Right lobe of liver (tissue), 6 donors: ENCODE results near the gene MAEA. TPM values are rescaled to one million over a fixed set of nuclear protein-coding genes. Genes with fewer than 3 reads are reported as not detected.

Experiments
- ATAC-seq, 4 donors: fragments of 200-7000 bp; cut with Tn5 transposase; one replicate each; pipeline ENCODE4 v1.9.1; 2020; ENCODE audit warnings: mild to moderate bottlenecking in 4 of 4, moderate library complexity in 4 of 4
- DNase-seq, 3 donors: peaks; one replicate each; pipeline ENCODE4 v3.0.0-alpha.2; 2020
- H3K27ac ChIP-seq, 3 donors: fragments of 200-600 bp; one replicate each; pipeline ENCODE4 v1.8.0; 2022
- H3K27me3 ChIP-seq, 2 donors: fragments of 200-600 bp; one replicate each; pipeline ENCODE4 v1.8.0; 2022
- H3K36me3 ChIP-seq, 4 donors: fragments of 200-600 bp; sonication (generic) in 1 of 4; one replicate each; pipeline versions ENCODE4 v1.5.1 to v1.8.0; 2017 to 2022; ENCODE audit warnings: control low read depth in 1 of 4
- H3K4me1 ChIP-seq, 4 donors: fragments of 200-600 bp; sonication (generic) in 1 of 4; one replicate each; pipeline versions ENCODE4 v1.5.1 to v1.8.0; 2017 to 2022; ENCODE audit warnings: control low read depth in 1 of 4
- H3K4me3 ChIP-seq, 3 donors: fragments of 200-600 bp; one replicate each; pipeline ENCODE4 v1.8.0; 2022
- H3K9me3 ChIP-seq, 4 donors: fragments of 200-600 bp; sonication (generic) in 1 of 4; one replicate each; pipeline versions ENCODE4 v1.5.1 to v1.8.0; 2017 to 2022; ENCODE audit warnings: control low read depth in 1 of 4
- POLR2A ChIP-seq: fragments of 450-650 bp; IDR thresholded peaks from one replicate; pipeline ENCODE4 v1.6.1; 2017; ENCODE audit warnings: antibody characterized with exemption, mild to moderate bottlenecking
- WGBS: methylation state at CpG from one replicate; pipeline ENCODE4 v1.1.6; 2018; ENCODE audit warnings: low coverage, low lambda C conversion rate; ENCODE audit not compliant: insufficient coverage; ENCODE audit errors: missing lambda C conversion rate; 5-methylcytosine and 5-hydroxymethylcytosine counted together
- intact Hi-C, 2 donors: fragments of 100-400 bp; cut with DNase I; formaldehyde crosslinking; loops; one replicate each; pipeline versions ENCODE4 v1.11.2 to v1.14.1; 2022
- total RNA-seq, 6 experiments: library from RNA; depleted of rRNA in 2 of 6; stranded (reverse); fragments of >200 nt in 2 of 6; fragmentation: NEBNext Ultra II Directional in 3 of 6; extraction: Animal tissue kit (Norgen Biotek cat#: 25700) in 3 of 6; gene quantifications; one replicate each; pipeline versions ENCODE4 v1.1.0 to v1.2.4, GENCODE V29; 2016 to 2023
- TF ChIP-seq, protein P1 (sequence below), 4 donors: fragments of 200-600 bp in 3 of 4; fragments of 450-650 bp in 1 of 4; IDR thresholded peaks; one replicate each; pipeline versions ENCODE4 v1.5.1 to v1.8.0; 2016 to 2022; ENCODE audit warnings: antibody characterized with exemption in 4 of 4, mild to moderate bottlenecking in 2 of 4
- donor health status: DM: no; HTN: yes; CAD: no.
- donor health status: DM: no; HTN: no; CAD: no.
- donor health status: DM: no; HTN: no; CAD: no.
- donor health status: DM: no; HTN: yes; CAD: no.
- donor health status: DM: no; HTN: yes; CAD: no.

MAEA gene
- total RNA-seq, 6 experiments from 2014 or later, result 24.3 to 42.0 (median 27.9) TPM

DNA sequence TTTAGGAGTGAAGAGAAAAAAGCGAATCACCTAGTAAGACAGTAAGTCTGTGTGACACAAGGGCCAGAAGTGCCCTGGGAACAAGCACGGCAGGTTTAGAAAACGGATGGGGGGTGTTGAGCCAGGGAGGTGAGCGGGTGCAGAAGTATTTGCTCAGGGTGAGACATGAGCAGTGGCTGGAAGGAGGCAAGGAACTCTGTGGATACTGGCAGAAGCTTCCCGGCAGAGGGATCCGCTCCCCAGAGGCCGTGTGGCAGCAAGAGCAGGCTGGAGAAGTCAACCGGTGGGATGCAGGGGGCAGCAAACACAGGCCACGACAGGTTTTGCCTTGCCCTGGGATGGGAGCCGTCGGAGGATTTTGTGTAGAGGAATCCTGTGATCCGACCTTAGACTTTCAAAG lies 55.0 kb downstream of the MAEA start:
- no peak for TF ChIP-seq POLR2A
- TF ChIP-seq, protein P1, sequence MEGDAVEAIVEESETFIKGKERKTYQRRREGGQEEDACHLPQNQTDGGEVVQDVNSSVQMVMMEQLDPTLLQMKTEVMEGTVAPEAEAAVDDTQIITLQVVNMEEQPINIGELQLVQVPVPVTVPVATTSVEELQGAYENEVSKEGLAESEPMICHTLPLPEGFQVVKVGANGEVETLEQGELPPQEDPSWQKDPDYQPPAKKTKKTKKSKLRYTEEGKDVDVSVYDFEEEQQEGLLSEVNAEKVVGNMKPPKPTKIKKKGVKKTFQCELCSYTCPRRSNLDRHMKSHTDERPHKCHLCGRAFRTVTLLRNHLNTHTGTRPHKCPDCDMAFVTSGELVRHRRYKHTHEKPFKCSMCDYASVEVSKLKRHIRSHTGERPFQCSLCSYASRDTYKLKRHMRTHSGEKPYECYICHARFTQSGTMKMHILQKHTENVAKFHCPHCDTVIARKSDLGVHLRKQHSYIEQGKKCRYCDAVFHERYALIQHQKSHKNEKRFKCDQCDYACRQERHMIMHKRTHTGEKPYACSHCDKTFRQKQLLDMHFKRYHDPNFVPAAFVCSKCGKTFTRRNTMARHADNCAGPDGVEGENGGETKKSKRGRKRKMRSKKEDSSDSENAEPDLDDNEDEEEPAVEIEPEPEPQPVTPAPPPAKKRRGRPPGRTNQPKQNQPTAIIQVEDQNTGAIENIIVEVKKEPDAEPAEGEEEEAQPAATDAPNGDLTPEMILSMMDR (IDR thresholded peaks at IDR 0.05), result no peak
- no peaks in the 10 kb centered on the region for H3K9me3 ChIP-seq
- H3K4me1 ChIP-seq, result peaks cover 0 to 20% (median 4%) of the 10 kb centered on the region in 4 donors
- H3K4me3 ChIP-seq, result no peak overlapping the region
- 82% methylated on average over 6 of the region's 12 CpGs for WGBS
- DNase-seq, result peak in 1 of 3 donors; percentile 55
- ATAC-seq, result no peak
- intact Hi-C loops, result loop anchor here (5.0 kb wide), 1 partner anchor 97 kb away; the partner anchor contains the start of gene CTBP1 (in 2 of the 2)
- no peaks in the 10 kb centered on the region for H3K27me3 ChIP-seq
- no peak overlapping the region for H3K27ac ChIP-seq
- peaks cover 0 to 13% (median 1%) of the 10 kb centered on the region in 4 donors for H3K36me3 ChIP-seq

DNA sequence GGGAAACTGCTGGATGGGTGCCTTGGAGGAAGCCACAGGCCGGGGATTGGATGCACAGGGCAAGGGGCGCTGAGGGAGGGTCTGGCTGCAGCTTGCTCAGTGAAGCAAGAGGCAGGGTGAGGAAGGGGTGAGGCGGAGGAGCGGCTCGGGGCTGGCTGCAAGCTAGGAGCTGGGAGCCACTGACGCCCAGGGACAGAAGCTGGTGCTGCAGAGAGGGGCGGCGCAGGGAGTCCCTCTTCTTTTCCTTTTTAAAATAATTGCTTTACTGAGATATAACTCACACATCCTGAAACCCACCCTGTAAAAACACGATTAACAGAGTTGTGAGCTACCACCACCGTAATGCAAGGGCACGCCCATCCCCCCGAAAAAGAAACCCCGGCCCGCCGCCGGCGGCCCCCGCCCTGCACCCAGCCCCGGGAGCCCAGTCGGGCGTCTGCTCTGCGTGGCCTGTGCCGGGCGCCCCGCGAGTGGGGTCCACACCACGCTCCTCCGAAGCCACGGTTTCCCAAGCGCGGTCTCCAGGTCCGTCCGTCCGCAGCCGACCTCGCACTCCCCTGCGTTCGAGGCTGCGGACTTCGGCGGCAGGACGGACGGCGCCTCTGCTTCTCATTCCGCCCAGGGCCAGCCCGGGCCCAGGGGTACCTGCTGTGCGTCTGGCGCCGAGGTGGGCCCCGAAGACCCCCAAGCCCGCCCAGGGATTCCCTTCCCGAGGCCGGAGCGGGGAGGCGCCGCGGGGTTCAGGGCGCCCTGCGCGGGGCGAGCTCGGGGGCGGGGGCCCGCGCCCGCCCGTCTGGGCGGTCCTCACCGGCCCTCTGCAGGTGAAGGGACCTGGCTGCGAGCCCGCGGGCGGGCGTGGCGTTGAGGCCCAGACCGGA lies 56.5 kb downstream of the MAEA start:
- DNase-seq (peak in 2 of 3 donors; percentile 55 to 72), ATAC-seq (peak in 3 of 4 donors; percentile 0 to 5 (median 4))
- no peaks in the 10 kb centered on the region for H3K9me3 ChIP-seq
- H3K27ac ChIP-seq, result peak overlapping the region; percentile 65 to 93 (median 83)
- intact Hi-C loops, result loop anchor here in 1 of 2 donors (5.0 kb wide), 1 partner anchor 99 kb away; the partner anchor contains the start of gene CTBP1
- TF ChIP-seq, protein P1 (IDR thresholded peaks at IDR 0.05), result peak in 1 of 4 donors; percentile 9
- peak; percentile 6 for TF ChIP-seq POLR2A
- H3K36me3 ChIP-seq, result peaks cover 0 to 1% (median under 1%) of the 10 kb centered on the region in 4 donors
- peaks cover 0 to 20% (median 4%) of the 10 kb centered on the region in 4 donors for H3K4me1 ChIP-seq
- H3K4me3 ChIP-seq, result peak overlapping the region; percentile 77 to 99 (median 93)
- H3K27me3 ChIP-seq, result no peaks in the 10 kb centered on the region
- WGBS, result 1% methylated on average over 40 of the region's 76 CpGs

DNA sequence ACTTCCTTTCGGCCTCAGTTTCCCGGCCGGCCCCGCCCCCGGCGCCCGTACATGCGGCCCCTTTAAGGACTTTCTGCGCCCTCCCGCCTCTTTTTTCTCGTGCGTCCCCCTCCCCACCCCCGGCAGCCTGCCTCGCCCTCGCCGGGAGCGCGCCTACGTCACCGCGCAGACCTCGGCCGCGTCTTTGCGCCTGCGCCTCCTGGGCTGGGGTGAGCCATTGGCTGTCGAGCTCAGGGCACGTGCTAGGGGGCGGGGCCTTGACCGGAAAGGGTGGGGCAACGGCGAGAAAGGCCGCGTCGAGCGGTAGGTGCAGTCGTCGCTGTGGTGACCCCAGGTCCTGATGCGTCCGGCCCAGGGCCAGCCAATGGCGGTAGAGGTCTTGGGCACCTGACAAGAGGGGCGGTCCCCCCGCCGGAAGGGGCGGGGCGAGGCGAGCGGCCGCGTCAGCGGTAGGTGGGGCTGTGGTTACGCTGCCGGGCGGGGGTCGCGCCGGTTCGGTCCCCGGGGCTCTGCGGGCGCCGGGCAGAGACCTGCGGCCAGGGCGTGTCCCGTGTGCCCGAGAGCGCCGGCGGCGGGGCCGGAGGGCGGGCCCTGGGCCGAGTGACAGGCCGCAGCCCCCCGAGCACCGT lies 57.2 kb downstream of the MAEA start, which contains the start of gene UVSSA:
TSS of gene UVSSA (plus strand) at position 428 of the 629 bp plus-strand sequence. CDS start 884 bp downstream, outside the sequence.
- Histone ChIP-seq H3K9me3 (no peaks in the 10 kb centered on the region), H3K4me1 (peaks cover 0 to 20% (median 4%) of the 10 kb centered on the region in 4 donors), H3K27me3 (no peaks in the 10 kb centered on the region), H3K36me3 (peaks cover 0 to 1% (median 0%) of the 10 kb centered on the region in 4 donors), H3K27ac (peak within 1 kb of the TSS; percentile 88 to 98 (median 95)), H3K4me3 (peak within 1 kb of the TSS; percentile 77 to 99 (median 93))
- ATAC-seq (peak; percentile 90 to 96 (median 94)), DNase-seq (peak; percentile 100)
- TF ChIP-seq POLR2A, result peak; percentile 96
- TF ChIP-seq, protein P1 (IDR thresholded peaks at IDR 0.05), result peak in 1 of 4 donors; percentile 16
- intact Hi-C loops, result loop anchor here in 1 of 2 donors (5.0 kb wide), 1 partner anchor 100 kb away; the partner anchor contains the start of gene CTBP1
- WGBS, result 0% methylated on average over 13 of the region's 76 CpGs

DNA sequence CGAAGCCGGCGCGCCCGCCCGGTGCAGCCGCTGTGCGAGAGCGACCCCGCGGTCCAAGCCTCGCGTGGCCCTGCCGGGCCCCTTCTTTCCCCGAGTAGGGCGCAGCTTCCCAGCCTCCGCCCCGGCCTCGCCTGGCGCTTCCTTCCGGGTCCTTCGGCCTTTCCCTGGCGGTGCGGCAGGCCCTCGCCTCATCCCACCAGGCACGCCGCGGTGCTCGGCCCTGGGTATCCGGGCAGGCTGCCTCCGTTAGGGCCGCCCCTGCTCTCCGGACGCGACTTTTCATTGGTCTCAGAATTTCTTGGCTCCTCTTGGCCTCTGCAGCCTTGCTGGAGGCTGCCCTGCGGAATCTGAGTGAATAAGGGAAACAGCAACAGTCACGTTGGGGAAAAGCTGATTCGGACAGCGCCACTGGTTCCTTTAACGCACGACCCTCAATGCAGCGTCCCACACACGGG lies 57.7 kb downstream of the MAEA start:
- Histone ChIP-seq H3K4me1 (peaks cover 0 to 20% (median 4%) of the 10 kb centered on the region in 4 donors), H3K36me3 (peaks cover 0 to 1% (median 0%) of the 10 kb centered on the region in 4 donors), H3K9me3 (no peaks in the 10 kb centered on the region), H3K27ac (peak overlapping the region; percentile 88 to 98 (median 95)), H3K4me3 (peak overlapping the region; percentile 71 to 93 (median 77)), H3K27me3 (no peaks in the 10 kb centered on the region)
- TF ChIP-seq POLR2A, result peak; percentile 72
- TF ChIP-seq, protein P1 (IDR thresholded peaks at IDR 0.05), result no peak
- intact Hi-C loops, result loop anchor here in 1 of 2 donors (5.0 kb wide), 1 partner anchor 100 kb away; the partner anchor contains the start of gene CTBP1
- peak; percentile 19 to 42 (median 26) for ATAC-seq
- DNase-seq, result peak; percentile 72 to 79 (median 77)
- WGBS, result 0% methylated on average over 21 of the region's 43 CpGs
